OCI-LY7 (cell line): ENCODE measurements around the gene SMIM9.
"Not testable (repeated sequence)": the region's sequence is repeated elsewhere in the genome, so short reads cannot be mapped to it uniquely, and the experiment has no call there.

Experiments
- EZH2phosphoT487 ChIP-seq: fragments of 200-600 bp; sonication (generic); IDR thresholded peaks from 2 replicates; pipeline ENCODE4 v1.6.1; 2018; ENCODE audit warnings: low read depth, borderline replicate concordance, mild to moderate bottlenecking, mixed run types, antibody characterized with exemption, low read length, moderate library complexity, mixed read lengths
- TF ChIP-seq, protein P1 (sequence below): fragments of 200-600 bp; sonication (generic); conservative IDR thresholded peaks from 2 replicates; pipeline ENCODE4 v1.5.1; 2014; ENCODE audit warnings: mild to moderate bottlenecking, antibody characterized with exemption, low read length, moderate library complexity, mixed read lengths

DNA sequence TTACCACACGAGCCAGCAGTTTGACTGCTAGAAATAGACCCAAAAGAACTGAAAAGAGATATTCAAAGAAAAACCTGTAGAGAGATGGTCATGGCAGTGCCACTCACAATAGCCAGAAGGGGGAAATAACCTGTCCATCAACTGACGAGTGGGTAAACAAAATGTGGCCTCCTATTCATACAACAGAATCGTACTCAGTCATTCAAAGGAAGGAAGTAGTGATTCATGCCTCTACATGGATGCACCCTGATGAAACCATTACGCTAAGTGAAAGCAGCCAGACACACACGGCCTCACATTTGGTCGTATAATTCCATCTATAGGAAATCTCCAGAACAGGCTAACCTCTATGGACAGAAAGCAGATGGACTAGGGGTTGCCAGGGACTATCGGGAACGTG lies 49.6 kb upstream of the SMIM9 start:
- TF ChIP-seq, protein P1, sequence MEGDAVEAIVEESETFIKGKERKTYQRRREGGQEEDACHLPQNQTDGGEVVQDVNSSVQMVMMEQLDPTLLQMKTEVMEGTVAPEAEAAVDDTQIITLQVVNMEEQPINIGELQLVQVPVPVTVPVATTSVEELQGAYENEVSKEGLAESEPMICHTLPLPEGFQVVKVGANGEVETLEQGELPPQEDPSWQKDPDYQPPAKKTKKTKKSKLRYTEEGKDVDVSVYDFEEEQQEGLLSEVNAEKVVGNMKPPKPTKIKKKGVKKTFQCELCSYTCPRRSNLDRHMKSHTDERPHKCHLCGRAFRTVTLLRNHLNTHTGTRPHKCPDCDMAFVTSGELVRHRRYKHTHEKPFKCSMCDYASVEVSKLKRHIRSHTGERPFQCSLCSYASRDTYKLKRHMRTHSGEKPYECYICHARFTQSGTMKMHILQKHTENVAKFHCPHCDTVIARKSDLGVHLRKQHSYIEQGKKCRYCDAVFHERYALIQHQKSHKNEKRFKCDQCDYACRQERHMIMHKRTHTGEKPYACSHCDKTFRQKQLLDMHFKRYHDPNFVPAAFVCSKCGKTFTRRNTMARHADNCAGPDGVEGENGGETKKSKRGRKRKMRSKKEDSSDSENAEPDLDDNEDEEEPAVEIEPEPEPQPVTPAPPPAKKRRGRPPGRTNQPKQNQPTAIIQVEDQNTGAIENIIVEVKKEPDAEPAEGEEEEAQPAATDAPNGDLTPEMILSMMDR, result not testable (repeated sequence)
- not testable (repeated sequence) for TF ChIP-seq EZH2phosphoT487
